Mesenchymal stem cell (in vitro differentiated cells and primary cell): Measurements from ENCODE around the gene SEMA4G.

Experiments used
- DNase-seq: peaks from one replicate; pipeline ENCODE4 v3.0.0-alpha.2; 2013
- H2AFZ ChIP-seq: one replicate; pipeline ENCODE4 v1.6.1; 2013; ENCODE audit warnings: low read depth, mild to moderate bottlenecking, control low read depth, inconsistent platforms, low read length, moderate library complexity
- H2AK5ac ChIP-seq: 2 replicates; pipeline ENCODE4 v1.6.1; 2013; ENCODE audit warnings: low read length, moderate library complexity, mild to moderate bottlenecking, inconsistent platforms; ENCODE audit not compliant: severe bottlenecking
- H2BK120ac ChIP-seq: one replicate; pipeline ENCODE4 v1.6.1; 2013; ENCODE audit warnings: low read depth, mild to moderate bottlenecking, inconsistent platforms, low read length, moderate library complexity
- H2BK12ac ChIP-seq, 2 experiments: one replicate each; pipeline ENCODE4 v1.6.1; 2013; ENCODE audit warnings: inconsistent platforms in 2 of 2, low read length in 2 of 2, mild to moderate bottlenecking in 2 of 2, moderate library complexity in 2 of 2, control low read depth in 1 of 2
- H2BK15ac ChIP-seq: one replicate; pipeline ENCODE4 v1.6.1; 2013; ENCODE audit warnings: mild to moderate bottlenecking, low read depth, inconsistent platforms; ENCODE audit not compliant: poor library complexity, severe bottlenecking
- H2BK5ac ChIP-seq: 2 replicates; pipeline ENCODE4 v1.6.1; 2013; ENCODE audit warnings: low read depth, mild to moderate bottlenecking, low read length, control low read depth, inconsistent platforms; ENCODE audit not compliant: poor library complexity, severe bottlenecking
- H3K14ac ChIP-seq, 2 experiments: one replicate each; pipeline ENCODE4 v1.6.1; 2013; ENCODE audit warnings: inconsistent platforms in 2 of 2, low read length in 2 of 2, control low read depth in 1 of 2, mild to moderate bottlenecking in 1 of 2, moderate library complexity in 1 of 2
- H3K18ac ChIP-seq, 2 experiments: one replicate each; pipeline ENCODE4 v1.6.1; 2013; ENCODE audit warnings: inconsistent platforms in 2 of 2, low read length in 2 of 2, control low read depth in 1 of 2, low read depth in 1 of 2, mild to moderate bottlenecking in 1 of 2
- H3K23ac ChIP-seq, 2 experiments: one replicate each; pipeline ENCODE4 v1.6.1; 2013; ENCODE audit warnings: inconsistent platforms in 2 of 2, low read length in 2 of 2, mild to moderate bottlenecking in 2 of 2, moderate library complexity in 2 of 2, control low read depth in 1 of 2
- H3K27ac ChIP-seq: 2 replicates; pipeline ENCODE4 v1.5.1; 2013; ENCODE audit warnings: mild to moderate bottlenecking, moderate library complexity, low read length, control low read depth, inconsistent platforms; ENCODE audit not compliant: poor library complexity, severe bottlenecking
- H3K27me3 ChIP-seq, 2 experiments: 2 replicates each; pipeline versions ENCODE4 v1.6.1 to v1.7.0; 2013; ENCODE audit warnings: low read length in 2 of 2, mild to moderate bottlenecking in 2 of 2, moderate library complexity in 2 of 2, control low read depth in 1 of 2, inconsistent platforms in 1 of 2; ENCODE audit not compliant: control insufficient read depth in 1 of 2, insufficient read depth in 1 of 2
- H3K36me3 ChIP-seq, 2 experiments: 2 replicates each; pipeline versions ENCODE4 v1.6.1 to v1.7.0; 2013; ENCODE audit warnings: low read length in 2 of 2, control low read depth in 1 of 2, inconsistent platforms in 1 of 2, low read depth in 1 of 2, mild to moderate bottlenecking in 1 of 2; ENCODE audit not compliant: insufficient read depth in 2 of 2, control insufficient read depth in 1 of 2
- H3K4ac ChIP-seq, 2 experiments: one replicate each; pipeline ENCODE4 v1.6.1; 2013; ENCODE audit warnings: inconsistent platforms in 2 of 2, low read length in 2 of 2, mild to moderate bottlenecking in 2 of 2, moderate library complexity in 2 of 2, control low read depth in 1 of 2, low read depth in 1 of 2
- H3K4me1 ChIP-seq: 2 replicates; pipeline ENCODE4 v1.6.1; 2013; ENCODE audit warnings: low read depth, low read length, control low read depth; ENCODE audit not compliant: control insufficient read depth, insufficient read depth
- H3K4me2 ChIP-seq: 2 replicates; pipeline ENCODE4 v1.6.1; 2013; ENCODE audit warnings: low read length, mild to moderate bottlenecking, inconsistent platforms; ENCODE audit not compliant: poor library complexity, severe bottlenecking
- H3K4me3 ChIP-seq, 2 experiments: 2 replicates each; pipeline versions ENCODE4 v1.5.1 to v1.7.0; 2013; ENCODE audit warnings: low read length in 2 of 2, mild to moderate bottlenecking in 2 of 2, control low read depth in 1 of 2, low read depth in 1 of 2; ENCODE audit not compliant: insufficient read depth in 1 of 2
- H3K79me1 ChIP-seq: replicated peaks from 2 replicates; pipeline ENCODE4 v1.6.1; 2013; ENCODE audit warnings: mild to moderate bottlenecking, control low read depth, low read length, inconsistent platforms; ENCODE audit not compliant: poor library complexity, severe bottlenecking
- H3K9ac ChIP-seq: 2 replicates; pipeline ENCODE4 v1.7.0; 2013; ENCODE audit warnings: mild to moderate bottlenecking, low read length, moderate library complexity
- H3K9me3 ChIP-seq: 2 replicates; pipeline ENCODE4 v1.7.0; 2013; ENCODE audit warnings: mild to moderate bottlenecking, low read length; ENCODE audit not compliant: control insufficient read depth
- H4K8ac ChIP-seq: one replicate; pipeline ENCODE4 v1.6.1; 2013; ENCODE audit warnings: inconsistent platforms, mild to moderate bottlenecking, low read length, moderate library complexity
- H4K91ac ChIP-seq: one replicate; pipeline ENCODE4 v1.6.1; 2013; ENCODE audit warnings: mild to moderate bottlenecking, low read length, inconsistent platforms
- WGBS: methylation state at CpG from one replicate; pipeline ENCODE4 v1.1.7; 2013; ENCODE audit warnings: mixed read lengths; 5-methylcytosine and 5-hydroxymethylcytosine counted together

The SEMA4G gene

GRCh38 chr10:100967332-100967731, 2.0 kb upstream of the SEMA4G start:
- Histone ChIP-seq H3K9me3 (no peaks in the 10 kb centered on the region), H3K23ac (no peak overlapping the region), H2BK120ac (no peak overlapping the region), H3K4me3 (no peak overlapping the region), H3K27ac (no peak overlapping the region), H3K18ac (no peak overlapping the region), H3K27me3 (no peaks in the 10 kb centered on the region), H2BK15ac (no peak overlapping the region), H4K8ac (no peak overlapping the region), H2BK5ac (no peak overlapping the region), H2AK5ac (no peak overlapping the region), H4K91ac (no peak overlapping the region), H3K4me2 (no peak overlapping the region), H2AFZ (no peak overlapping the region), H3K36me3 (peaks cover 14 to 48% of the 10 kb centered on the region in 2 experiments), H2BK12ac (no peak overlapping the region), H3K9ac (no peak overlapping the region), H3K4ac (no peak overlapping the region), H3K14ac (no peak overlapping the region), H3K79me1 (peaks cover 2% of the 10 kb centered on the region), H3K4me1 (peaks cover 34% of the 10 kb centered on the region)
- WGBS, result 82% methylated on average over 2 of the region's 2 CpGs
- no peak for DNase-seq

- H3K4me3 ChIP-seq, result no peak overlapping the region
- no peak overlapping the region for H2BK120ac ChIP-seq
- no peaks in the 10 kb centered on the region for H3K9me3 ChIP-seq
- no peak overlapping the region for H2AFZ ChIP-seq
- H2BK15ac ChIP-seq, result no peak overlapping the region
- no peak overlapping the region for H3K27ac ChIP-seq
- H4K8ac ChIP-seq, result no peak overlapping the region
- H3K4me2 ChIP-seq, result no peak overlapping the region
- H3K36me3 ChIP-seq, result peaks cover 19 to 39% of the 10 kb centered on the region in 2 experiments
- peak overlapping the region; percentile 73 for H3K9ac ChIP-seq
- no peak overlapping the region for H2BK5ac ChIP-seq
- DNase-seq, result no peak
- no peaks in the 10 kb centered on the region for H3K79me1 ChIP-seq
- no peak overlapping the region for H2AK5ac ChIP-seq
- no peak overlapping the region for H3K23ac ChIP-seq
- 93% methylated on average over 1 of the region's 2 CpGs for WGBS
- no peaks in the 10 kb centered on the region for H3K27me3 ChIP-seq
- H3K18ac ChIP-seq, result no peak overlapping the region
- H3K4me1 ChIP-seq, result peaks cover 34% of the 10 kb centered on the region
- H4K91ac ChIP-seq, result no peak overlapping the region
- H3K4ac ChIP-seq, result no peak overlapping the region
- H2BK12ac ChIP-seq, result no peak overlapping the region
- H3K14ac ChIP-seq, result no peak overlapping the region
These were observed 1.1 kb upstream of the SEMA4G start for GRCh38 chr10:100968062-100968736.

- H2BK12ac ChIP-seq, result no peak overlapping the region
- H4K91ac ChIP-seq, result peak overlapping the region; percentile 18
- peak overlapping the region in 1 of 2 experiments; percentile 73 for H3K4ac ChIP-seq
- no peak for DNase-seq
- peaks cover 21 to 33% of the 10 kb centered on the region in 2 experiments for H3K36me3 ChIP-seq
- peak overlapping the region in 1 of 2 experiments; percentile 80 for H3K14ac ChIP-seq
- H3K4me3 ChIP-seq, result peak overlapping the region; percentile 70 to 79
- H2BK5ac ChIP-seq, result no peak overlapping the region
- H3K4me1 ChIP-seq, result peaks cover 34% of the 10 kb centered on the region
- H3K27me3 ChIP-seq, result no peaks in the 10 kb centered on the region
- peak overlapping the region; percentile 73 for H3K9ac ChIP-seq
- peak overlapping the region; percentile 35 to 74 for H3K18ac ChIP-seq
- 14% methylated on average over 8 of the region's 9 CpGs for WGBS
- H2BK15ac ChIP-seq, result no peak overlapping the region
- H2AK5ac ChIP-seq, result no peak overlapping the region
- peak overlapping the region; percentile 96 for H2AFZ ChIP-seq
- no peak overlapping the region for H3K27ac ChIP-seq
- peak overlapping the region; percentile 78 for H3K4me2 ChIP-seq
- H3K23ac ChIP-seq, result no peak overlapping the region
- no peak overlapping the region for H2BK120ac ChIP-seq
- H3K79me1 ChIP-seq, result no peaks in the 10 kb centered on the region
- peak overlapping the region; percentile 48 for H4K8ac ChIP-seq
- no peaks in the 10 kb centered on the region for H3K9me3 ChIP-seq
These were observed 479 bp upstream of the SEMA4G start for GRCh38 chr10:100968863-100969186.

- peak overlapping the region; percentile 94 for H3K4me2 ChIP-seq
- no peak overlapping the region for H3K27ac ChIP-seq
- no peaks in the 10 kb centered on the region for H3K9me3 ChIP-seq
- H2AFZ ChIP-seq, result peak overlapping the region; percentile 83
- H2BK120ac ChIP-seq, result no peak overlapping the region
- WGBS, result 56% methylated on average over 6 of the region's 13 CpGs
- H3K23ac ChIP-seq, result no peak overlapping the region
- H3K14ac ChIP-seq, result no peak overlapping the region
- H3K9ac ChIP-seq, result peak overlapping the region; percentile 52
- peak overlapping the region; percentile 76 to 79 for H3K4me3 ChIP-seq
- H4K91ac ChIP-seq, result no peak overlapping the region
- H2AK5ac ChIP-seq, result no peak overlapping the region
- no peak overlapping the region for H3K4ac ChIP-seq
- H2BK12ac ChIP-seq, result no peak overlapping the region
- H2BK5ac ChIP-seq, result no peak overlapping the region
- peaks cover 18 to 19% of the 10 kb centered on the region in 2 experiments for H3K36me3 ChIP-seq
- DNase-seq, result no peak
- H3K27me3 ChIP-seq, result no peaks in the 10 kb centered on the region
- H3K18ac ChIP-seq, result peak overlapping the region in 1 of 2 experiments; percentile 84
- H4K8ac ChIP-seq, result no peak overlapping the region
- no peak overlapping the region for H2BK15ac ChIP-seq
- H3K79me1 ChIP-seq, result no peaks in the 10 kb centered on the region
- peaks cover 34% of the 10 kb centered on the region for H3K4me1 ChIP-seq
These were observed 991 bp downstream of the SEMA4G start for GRCh38 chr10:100970076-100970913.
